ENCODE results near the gene FAM221B. TPM values are rescaled to one million over a fixed set of nuclear protein-coding genes. Genes with fewer than 3 reads are reported as not detected.

FAM221B gene
- total and polyA plus RNA-seq, 9 of the 15 experiments (the other 6 are each of a cell fraction or from before 2014, with no cell fraction given) = 0.01 TPM; not detected in 8

GRCh38 chr9:35801328-35802128, 27.0 kb downstream of the FAM221B start (continued):
- no peak for TF ChIP-seq ZNF609 (CRISPR knock-in tag; IDR thresholded peaks at IDR 0.05; ENCODE audit: borderline replicate concordance)
- TF ChIP-seq MBD2 (IDR thresholded peaks at IDR 0.05; ENCODE audit: borderline replicate concordance, low read depth) = no peak
- no peak for TF ChIP-seq MIER1 (IDR thresholded peaks at IDR 0.05; ENCODE audit: low read depth)
- TF ChIP-seq ZNF174 (CRISPR knock-in tag; IDR thresholded peaks at IDR 0.05) = no peak
- TF ChIP-seq SOX6 (IDR thresholded peaks at IDR 0.05) = no peak
- TF ChIP-seq BMI1 (IDR thresholded peaks at IDR 0.05; ENCODE audit: low read length) = no peak
- no peak for TF ChIP-seq RBFOX2 (IDR thresholded peaks at IDR 0.05; ENCODE audit: low read depth, low read length)
- no peak for TF ChIP-seq MAFF (IDR thresholded peaks at IDR 0.05; ENCODE audit: low read length)
- no peak for TF ChIP-seq ZBTB2 (IDR thresholded peaks at IDR 0.05)
- no peak for TF ChIP-seq ZHX1 (conservative IDR thresholded peaks at IDR 0.05; ENCODE audit: low read length)
- TF ChIP-seq CTBP1 (IDR thresholded peaks at IDR 0.05; ENCODE audit: borderline replicate concordance) = peak; percentile 38; the same call in 1 of the 2 replicates
- 0 out of 2 replicates have a peak, but pooled peaks have one; percentile 24 for TF ChIP-seq ZKSCAN1 (IDR thresholded peaks at IDR 0.05; ENCODE audit: low read depth, low read length)
- no peak for TF ChIP-seq EGR1 (conservative IDR thresholded peaks at IDR 0.05)
- TF ChIP-seq ZNF41 (CRISPR knock-in tag; conservative IDR thresholded peaks at IDR 0.05) = no peak
- no peak for TF ChIP-seq MCM5 (IDR thresholded peaks at IDR 0.05; ENCODE audit: low read depth)
- TF ChIP-seq ZNF217 (CRISPR knock-in tag; IDR thresholded peaks at IDR 0.05) = no peak
- 0 out of 4 replicates have a peak, but pooled peaks of 1 of the 2 experiments have one; percentile 37 for TF ChIP-seq NONO (IDR thresholded peaks at IDR 0.05; ENCODE audit: low read depth in 2 of 2, low read length in 1 of 2)
- no peak for TF ChIP-seq PHF8 (IDR thresholded peaks at IDR 0.05; ENCODE audit: borderline replicate concordance, low read length)
- no peak for TF ChIP-seq PRMT5 (CRISPR knock-in tag; IDR thresholded peaks at IDR 0.05)
- TF ChIP-seq SMARCE1 (IDR thresholded peaks at IDR 0.05) = peak; percentile 36; the same call in 1 of the 2 replicates
- no peak for TF ChIP-seq NFATC3 (IDR thresholded peaks at IDR 0.05)
- no peak for TF ChIP-seq BDP1 (IDR thresholded peaks at IDR 0.05; ENCODE audit: insufficient read depth, insufficient read length)

All from K562 (cell line).